SU-DHL-6 (cell line): Measurements from ENCODE around the gene CMTM8.

Source experiments
- H2AFZ ChIP-seq: fragments of 200-600 bp; sonication (generic); 2 replicates; pipeline ENCODE4 v1.6.1; 2014; ENCODE audit warnings: low read depth, mild to moderate bottlenecking, moderate library complexity, mixed read lengths, antibody characterized with exemption, low read length; ENCODE audit not compliant: severe bottlenecking
- H3F3A ChIP-seq: fragments of 200-600 bp; shearing (Covaris generic); 2 replicates; pipeline ENCODE4 v1.6.0; 2016; ENCODE audit warnings: antibody characterized with exemption, mild to moderate bottlenecking; ENCODE audit not compliant: insufficient read depth
- H3K27ac ChIP-seq: fragments of 200-600 bp; sonication (generic); 2 replicates; pipeline ENCODE4 v1.5.1; 2016; ENCODE audit warnings: low read depth, mild to moderate bottlenecking, low read length, moderate library complexity, mixed read lengths
- H3K27me3 ChIP-seq: fragments of 200-600 bp; sonication (generic), shearing (Covaris generic); 2 replicates; pipeline ENCODE4 v1.6.0; 2014; ENCODE audit warnings: mild to moderate bottlenecking, low read length
- H3K36me3 ChIP-seq: fragments of 200-600 bp; sonication (generic); 2 replicates; pipeline ENCODE4 v1.6.1; 2014; ENCODE audit warnings: mild to moderate bottlenecking, low read length, mixed read lengths
- H3K4me2 ChIP-seq: fragments of 300-600, 200-600 bp; shearing (Covaris generic), sonication (generic); 2 replicates; pipeline ENCODE4 v1.6.0; 2014; ENCODE audit warnings: low read length, low read depth, mild to moderate bottlenecking; ENCODE audit not compliant: poor library complexity, severe bottlenecking
- H3K4me3 ChIP-seq: fragments of 200-600 bp; sonication (generic); 2 replicates; pipeline ENCODE4 v1.5.1; 2014; ENCODE audit warnings: antibody characterized with exemption, low read length, mild to moderate bottlenecking, mixed read lengths; ENCODE audit not compliant: insufficient read depth, poor library complexity, severe bottlenecking
- H3K79me2 ChIP-seq: fragments of 200-600 bp; sonication (generic); 2 replicates; pipeline ENCODE4 v1.6.1; 2014; ENCODE audit warnings: mild to moderate bottlenecking, low read length, moderate library complexity; ENCODE audit not compliant: insufficient read depth
- H3K9ac ChIP-seq: fragments of 200-600 bp; sonication (generic); 2 replicates; pipeline ENCODE4 v1.7.0; 2014; ENCODE audit warnings: mild to moderate bottlenecking, low read length
- H3K9me2 ChIP-seq: fragments of 200-600 bp; sonication (generic); replicated peaks from 2 replicates; pipeline ENCODE4 v1.6.1; 2014; ENCODE audit warnings: low read length; ENCODE audit not compliant: insufficient read depth
- H3K9me3 ChIP-seq: fragments of 200-600 bp; sonication (generic); 2 replicates; pipeline ENCODE4 v1.6.1; 2014; ENCODE audit warnings: low read length, mixed read lengths; ENCODE audit not compliant: insufficient read depth
- H4K20me1 ChIP-seq: fragments of 200-600 bp; sonication (generic); 2 replicates; pipeline ENCODE4 v1.6.1; 2014; ENCODE audit warnings: low read depth, mild to moderate bottlenecking, antibody characterized with exemption, low read length, moderate library complexity, mixed read lengths
- CTCF ChIP-seq: fragments of 200-600 bp; sonication (generic); IDR thresholded peaks from one replicate; pipeline ENCODE4 v1.5.1; 2017; ENCODE audit warnings: antibody characterized with exemption, mild to moderate bottlenecking, low read length, moderate library complexity; ENCODE audit not compliant: insufficient read depth, poor library complexity, severe bottlenecking
- EZH2phosphoT487 ChIP-seq: fragments of 200-600 bp; sonication (generic), shearing (Covaris generic); conservative IDR thresholded peaks from 2 replicates; pipeline ENCODE4 v1.6.1; 2018; ENCODE audit warnings: mild to moderate bottlenecking, antibody characterized with exemption, low read length, moderate library complexity, mixed read lengths

CMTM8 gene

GRCh38 chr3:32216172-32216783 is 22.2 kb upstream of the CMTM8 start:
- H3K9me2 ChIP-seq, result no peaks in the 10 kb centered on the region
- no peaks in the 10 kb centered on the region for H3K79me2 ChIP-seq
- no peak overlapping the region for H3K9ac ChIP-seq
- H3K9me3 ChIP-seq, result no peaks in the 10 kb centered on the region
- no peaks in the 10 kb centered on the region for H3K27me3 ChIP-seq
- TF ChIP-seq EZH2phosphoT487 (no peak), CTCF (no peak)
- H4K20me1 ChIP-seq, result no peaks in the 10 kb centered on the region
- H3K27ac ChIP-seq, result no peak overlapping the region
- no peak overlapping the region for H3K4me2 ChIP-seq
- no peak overlapping the region for H3K4me3 ChIP-seq
- H2AFZ ChIP-seq, result no peak overlapping the region
- H3F3A ChIP-seq, result no peaks in the 10 kb centered on the region
- H3K36me3 ChIP-seq, result no peaks in the 10 kb centered on the region

GRCh38 chr3:32217339-32217738 is 21.1 kb upstream of the CMTM8 start:
- Histone ChIP-seq H3K9ac (no peak overlapping the region), H4K20me1 (no peaks in the 10 kb centered on the region), H3K27ac (no peak overlapping the region), H3K9me2 (no peaks in the 10 kb centered on the region), H3F3A (no peaks in the 10 kb centered on the region), H3K4me2 (no peak overlapping the region), H3K79me2 (no peaks in the 10 kb centered on the region), H3K9me3 (no peaks in the 10 kb centered on the region), H3K36me3 (no peaks in the 10 kb centered on the region), H3K27me3 (no peaks in the 10 kb centered on the region), H3K4me3 (no peak overlapping the region), H2AFZ (no peak overlapping the region)
- TF ChIP-seq EZH2phosphoT487 (no peak), CTCF (no peak)

GRCh38 chr3:32219537-32219936 is 18.9 kb upstream of the CMTM8 start:
- no peaks in the 10 kb centered on the region for H3K27me3 ChIP-seq
- no peaks in the 10 kb centered on the region for H4K20me1 ChIP-seq
- no peaks in the 10 kb centered on the region for H3K9me3 ChIP-seq
- no peak overlapping the region for H3K9ac ChIP-seq
- no peaks in the 10 kb centered on the region for H3K79me2 ChIP-seq
- no peak overlapping the region for H3K27ac ChIP-seq
- no peak overlapping the region for H3K4me3 ChIP-seq
- H3K36me3 ChIP-seq, result no peaks in the 10 kb centered on the region
- TF ChIP-seq CTCF, result no peak
- no peak for TF ChIP-seq EZH2phosphoT487
- H2AFZ ChIP-seq, result no peak overlapping the region
- no peak overlapping the region for H3K4me2 ChIP-seq
- no peaks in the 10 kb centered on the region for H3F3A ChIP-seq
- H3K9me2 ChIP-seq, result no peaks in the 10 kb centered on the region

GRCh38 chr3:32220006-32220405 is 18.5 kb upstream of the CMTM8 start:
- Histone ChIP-seq H3K4me2 (no peak overlapping the region), H3K79me2 (no peaks in the 10 kb centered on the region), H3F3A (no peaks in the 10 kb centered on the region), H4K20me1 (no peaks in the 10 kb centered on the region), H3K36me3 (no peaks in the 10 kb centered on the region), H3K27me3 (no peaks in the 10 kb centered on the region), H3K9me3 (no peaks in the 10 kb centered on the region), H2AFZ (no peak overlapping the region), H3K4me3 (no peak overlapping the region), H3K9ac (no peak overlapping the region), H3K27ac (no peak overlapping the region), H3K9me2 (no peaks in the 10 kb centered on the region)
- TF ChIP-seq CTCF (no peak), EZH2phosphoT487 (no peak)
